ENCODE measurements around the gene PSG11. TPM values are rescaled to one million over a fixed set of nuclear protein-coding genes. Genes with fewer than 3 reads are reported as not detected.
"Not testable (repeated sequence)": the region's sequence is repeated elsewhere in the genome, so short reads cannot be mapped to it uniquely, and the experiment has no call there.

Gene PSG11
- total RNA-seq, 2 experiments from 2014 or later = not detected

DNA sequence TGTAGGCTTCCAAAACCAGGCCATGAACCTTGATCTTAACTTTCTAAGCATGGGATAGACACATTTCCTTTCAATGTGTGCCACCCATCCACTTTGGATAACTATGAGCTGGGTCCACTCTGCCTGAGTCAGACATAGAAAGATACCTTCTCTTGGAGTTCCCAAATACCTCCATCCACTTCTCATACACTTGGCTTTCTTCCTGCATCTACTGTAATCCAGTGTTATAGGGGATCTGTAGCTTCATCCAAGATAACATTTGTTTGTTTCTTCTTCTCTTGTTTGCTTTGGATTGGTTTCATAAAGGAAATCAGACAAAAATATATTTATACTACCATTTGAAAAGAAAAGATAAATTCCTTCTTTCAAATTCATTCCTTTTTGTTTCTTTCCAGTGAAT is 44.2 kb downstream of the PSG11 start:
- H3K9me3 Mint-ChIP-seq (ENCODE audit: insufficient read depth); H3K36me3 Mint-ChIP-seq (ENCODE audit: low read depth); H3K4me1 Mint-ChIP-seq (ENCODE audit: low read depth); POLR2A ChIA-PET; H3K4me3 Mint-ChIP-seq; DNase-seq; H3K27ac Mint-ChIP-seq; H3K27me3 Mint-ChIP-seq (ENCODE audit: low read depth); ATAC-seq; CTCF ChIA-PET: not testable (repeated sequence)

- H3K9me3 Mint-ChIP-seq (ENCODE audit: insufficient read depth); CTCF ChIA-PET: not testable (repeated sequence)
These were observed 54.8 kb downstream of the PSG11 start for GRCh38 chr19:42971451-42971850.

GRCh38 chr19:42965176-42965575 is 61.1 kb downstream of the PSG11 start:
- Mint-ChIP-seq H3K4me1 (ENCODE audit: low read depth) (no peaks in the 10 kb centered on the region), H3K4me3 (no peak overlapping the region), H3K27me3 (ENCODE audit: low read depth) (no peaks in the 10 kb centered on the region), H3K36me3 (ENCODE audit: low read depth) (no peaks in the 10 kb centered on the region), H3K27ac (no peak overlapping the region), H3K9me3 (ENCODE audit: insufficient read depth) (no peaks in the 10 kb centered on the region)
- ATAC-seq (no peak), DNase-seq (no peak)
- ChIA-PET CTCF (no interaction called here), POLR2A (no interaction called here)

More at GRCh38 chr19:42971451-42971850, 54.8 kb downstream of the PSG11 start:
- DNase-seq; H3K4me3 Mint-ChIP-seq; H3K27me3 Mint-ChIP-seq (ENCODE audit: low read depth); ATAC-seq; H3K36me3 Mint-ChIP-seq (ENCODE audit: low read depth); H3K27ac Mint-ChIP-seq; POLR2A ChIA-PET; H3K4me1 Mint-ChIP-seq (ENCODE audit: low read depth): not testable (repeated sequence)

GRCh38 chr19:42961119-42961518 is 65.2 kb downstream of the PSG11 start:
- no peak overlapping the region for H3K4me3 Mint-ChIP-seq
- DNase-seq (no peak), ATAC-seq (no peak)
- no peak overlapping the region for H3K27ac Mint-ChIP-seq
- H3K36me3 Mint-ChIP-seq (ENCODE audit: low read depth) = no peaks in the 10 kb centered on the region
- POLR2A ChIA-PET = no interaction called here
- no peaks in the 10 kb centered on the region for H3K9me3 Mint-ChIP-seq (ENCODE audit: insufficient read depth)
- no peaks in the 10 kb centered on the region for H3K27me3 Mint-ChIP-seq (ENCODE audit: low read depth)
- CTCF ChIA-PET = no interaction called here
- H3K4me1 Mint-ChIP-seq (ENCODE audit: low read depth) = no peaks in the 10 kb centered on the region

Other genes with a start within 250 kb of the PSG11 start
- not detected for gene PSG1, start 146.8 kb downstream of the PSG11 start, total RNA-seq
- not detected for gene PSG6, start 108.6 kb downstream of the PSG11 start, total RNA-seq
- not detected for gene PSG7, start 89.3 kb downstream of the PSG11 start, total RNA-seq
- not detected for gene PSG2, start 56.2 kb upstream of the PSG11 start, total RNA-seq
- not detected for gene PSG5, start 160.1 kb upstream of the PSG11 start, total RNA-seq
- not detected for gene PSG4, start 179.2 kb upstream of the PSG11 start, total RNA-seq
- gene PSG9, start 243.1 kb upstream of the PSG11 start, total RNA-seq = not detected